HCT116 (cell line): Measurements from ENCODE around the gene CLIC3. TPM values are rescaled to one million over a fixed set of nuclear protein-coding genes. Genes with fewer than 3 reads are reported as not detected.

Experiments used
- ATAC-seq: fragments of 200-7000 bp; cut with Tn5 transposase; 2 replicates; pipeline ENCODE4 v1.9.1; 2020; ENCODE audit warnings: mild to moderate bottlenecking, moderate library complexity
- BruUV-seq: library from RNA; stranded (reverse); fragments of 400-500 nt; replicated peaks from 2 replicates; lab custom pipeline; 2021; lab: Mats Ljungman, UMichigan
- CTCF ChIA-PET: fragments of 300-600 bp; sonication (Branson Sonifier 250); formaldehyde crosslinking; loops from one replicate; lab custom pipeline; 2021; ENCODE audit warnings: antibody characterized with exemption; lab: Charles Lee
- POLR2A ChIA-PET: fragments of 300-600, 350-600 bp; sonication (Branson Sonifier 250); formaldehyde crosslinking; loops from one replicate; lab custom pipeline; 2021; ENCODE audit warnings: antibody characterized with exemption; lab: Charles Lee
- RAD21 ChIA-PET, 2 experiments: fragments of 300-600 bp; sonication (Branson Sonifier 250); formaldehyde crosslinking; loops; one replicate each; lab custom pipeline; 2023; ENCODE audit warnings: low total read pairs in 2 of 2; ENCODE audit not compliant: uncharacterized antibody in 2 of 2, unreplicated experiment in 2 of 2, low non-redundant PET in 1 of 2; lab: Charles Lee
- DNase-seq: peaks from one replicate; pipeline ENCODE4 v3.0.0-alpha.2; 2010; ENCODE audit warnings: low read depth, low spot score
- H2AFZ ChIP-seq: fragments of 200-600 bp; shearing (Covaris generic), sonication (generic); 2 replicates; pipeline ENCODE4 v1.6.1; 2017; ENCODE audit warnings: low read depth, mixed run types, mixed read lengths, antibody characterized with exemption, low read length; ENCODE audit not compliant: poor library complexity, severe bottlenecking
- H3K27ac ChIP-seq: 2 replicates; pipeline ENCODE4 v1.5.1; 2012; ENCODE audit warnings: low read depth, low read length
- H3K27me3 ChIP-seq: fragments of 200-600 bp; sonication (generic); 2 replicates; pipeline ENCODE4 v1.6.1; 2016; ENCODE audit warnings: mixed run types, low read length, mixed read lengths; ENCODE audit not compliant: insufficient read depth
- H3K36me3 ChIP-seq, 2 experiments: fragments of 200-500 bp in 1 of 2; fragments of 200-600 bp in 1 of 2; sonication (Bioruptor generic) in 1 of 2; sonication (generic) in 1 of 2; 2 replicates each; pipeline versions ENCODE4 v1.5.1 to v1.6.1; 2014 to 2016; ENCODE audit warnings: low read length in 2 of 2, inconsistent platforms in 1 of 2, mixed read lengths in 1 of 2, mixed run types in 1 of 2; ENCODE audit not compliant: insufficient read depth in 2 of 2, control insufficient read depth in 1 of 2
- H3K4me1 ChIP-seq, 2 experiments: fragments of 200-600 bp in 1 of 2; sonication (generic) in 1 of 2; 2 replicates each; pipeline versions ENCODE4 v1.5.1 to v1.6.1; 2012 to 2017; ENCODE audit warnings: low read length in 2 of 2, inconsistent platforms in 1 of 2, mild to moderate bottlenecking in 1 of 2, mixed read lengths in 1 of 2, mixed run types in 1 of 2, moderate library complexity in 1 of 2; ENCODE audit not compliant: insufficient read depth in 2 of 2, control insufficient read depth in 1 of 2
- H3K4me2 ChIP-seq: fragments of 200-600 bp; sonication (generic); 2 replicates; pipeline ENCODE4 v1.6.1; 2017; ENCODE audit warnings: mixed run types, low read length, mixed read lengths
- H3K4me3 ChIP-seq, 2 experiments: fragments of 200-600 bp in 1 of 2; sonication (generic) in 1 of 2; replicated peaks in 1 of 2; 2 replicates each; pipeline ENCODE4 v1.5.1; 2011 to 2016; ENCODE audit warnings: low read length in 2 of 2, control low read depth in 1 of 2, low read depth in 1 of 2, mild to moderate bottlenecking in 1 of 2, mixed read lengths in 1 of 2, mixed run types in 1 of 2
- H3K79me2 ChIP-seq: fragments of 200-600 bp; sonication (generic); 2 replicates; pipeline ENCODE4 v1.6.1; 2017; ENCODE audit warnings: mild to moderate bottlenecking, mixed run types, low read length, moderate library complexity, mixed read lengths; ENCODE audit not compliant: insufficient read depth
- H3K9ac ChIP-seq: fragments of 200-600 bp; sonication (generic); 2 replicates; pipeline ENCODE4 v1.6.1; 2016; ENCODE audit warnings: low read length, mixed read lengths
- H3K9me2 ChIP-seq: fragments of 200-600 bp; sonication (generic), shearing (Covaris generic); 2 replicates; pipeline ENCODE4 v1.6.1; 2017; ENCODE audit warnings: mixed run types, mild to moderate bottlenecking, moderate library complexity; ENCODE audit not compliant: insufficient read depth
- H3K9me3 ChIP-seq, 2 experiments: fragments of 200-500 bp in 1 of 2; fragments of 200-600 bp in 1 of 2; sonication (Bioruptor generic) in 1 of 2; sonication (generic) in 1 of 2; 2 replicates each; pipeline ENCODE4 v1.6.1; 2014 to 2017; ENCODE audit warnings: low read length in 2 of 2, mixed read lengths in 2 of 2, inconsistent platforms in 1 of 2, low read depth in 1 of 2, mild to moderate bottlenecking in 1 of 2, mixed run types in 1 of 2, moderate library complexity in 1 of 2; ENCODE audit not compliant: control insufficient read depth in 1 of 2, insufficient read depth in 1 of 2
- H4K20me1 ChIP-seq: fragments of 200-600 bp; sonication (generic), shearing (Covaris generic); 2 replicates; pipeline ENCODE4 v1.6.1; 2017; ENCODE audit warnings: mixed run types, mild to moderate bottlenecking, moderate library complexity; ENCODE audit not compliant: insufficient read depth
- FOSL1 ChIP-seq: IDR thresholded peaks from 2 replicates; pipeline ENCODE4 v1.6.1; 2012; ENCODE audit warnings: low read depth
- MAX ChIP-seq: IDR thresholded peaks from 2 replicates; pipeline ENCODE4 v1.6.1; 2012
- POLR2A ChIP-seq: IDR thresholded peaks from 2 replicates; pipeline ENCODE4 v1.7.0; 2011; ENCODE audit warnings: borderline replicate concordance; ENCODE audit not compliant: insufficient read depth, insufficient read length; ENCODE audit errors: extremely low read depth
- RAD21 ChIP-seq: IDR thresholded peaks from 2 replicates; pipeline ENCODE4 v1.6.1; 2012; ENCODE audit warnings: low read depth, mild to moderate bottlenecking
- REST ChIP-seq: IDR thresholded peaks from 2 replicates; pipeline ENCODE4 v1.6.1; 2012; ENCODE audit warnings: low read depth
- SRF ChIP-seq: IDR thresholded peaks from 2 replicates; pipeline ENCODE4 v1.6.1; 2012; ENCODE audit warnings: low read depth
- intact Hi-C: fragments of 100-400 bp; cut with micrococcal nuclease; formaldehyde crosslinking; loops from 2 replicates; pipeline ENCODE4 v1.10.0; 2022
- total RNA-seq: library from RNA; stranded (reverse); gene quantifications from one replicate; pipeline ENCODE4 v1.2.1, GENCODE V29; 2021; ENCODE audit not compliant: unreplicated experiment

CLIC3 gene
- total RNA-seq, 1 experiment from 2014 or later = 8.4 TPM

GRCh38 chr9:137044037-137044436 lies 47.7 kb upstream of the CLIC3 start:
- H3K27ac ChIP-seq = peak overlapping the region; percentile 77; the same call in 1 of the 2 replicates
- no peaks in the 10 kb centered on the region for H3K9me3 ChIP-seq
- no peaks in the 10 kb centered on the region for H3K27me3 ChIP-seq
- CTCF ChIA-PET = no interaction called here
- peaks cover 3 to 5% of the 10 kb centered on the region in 2 experiments; a peak in 2 of 4 replicates for H3K36me3 ChIP-seq
- no peaks in the 10 kb centered on the region for H3K9me2 ChIP-seq
- ATAC-seq (no peak), DNase-seq (no peak)
- intact Hi-C loops = no loop called here
- no peak overlapping the region for H2AFZ ChIP-seq
- BruUV-seq = TSS peak; percentile 51
- peaks cover 12 to 26% of the 10 kb centered on the region in 2 experiments for H3K4me1 ChIP-seq
- H3K4me3 ChIP-seq = peak overlapping the region in 1 of 2 experiments; percentile 55; a peak in 1 of 4 replicates
- H3K4me2 ChIP-seq = peak overlapping the region; percentile 97
- peak overlapping the region; percentile 74; the same call in 1 of the 2 replicates for H3K9ac ChIP-seq
- POLR2A ChIA-PET = no interaction called here
- H3K79me2 ChIP-seq = peaks cover 24% of the 10 kb centered on the region; the same call in 1 of the 2 replicates
- H4K20me1 ChIP-seq = no peaks in the 10 kb centered on the region
- TF ChIP-seq REST = no peak
- no peak for TF ChIP-seq RAD21
- no peak for TF ChIP-seq SRF
- TF ChIP-seq POLR2A = no peak
- no peak for TF ChIP-seq MAX
- TF ChIP-seq FOSL1 = no peak
- TF ChIP-seq, all 23 proteins: peak for 0
- RAD21 ChIA-PET = no interaction called here
